Peyer's patch (tissue), 4 donors: ENCODE measurements around the gene KLHL29. TPM values are rescaled to one million over a fixed set of nuclear protein-coding genes. Genes with fewer than 3 reads are reported as not detected.
"Not testable (repeated sequence)": the region's sequence is repeated elsewhere in the genome, so short reads cannot be mapped to it uniquely, and the experiment has no call there.

Experiments used
- DNase-seq, 3 donors: peaks; one replicate each; pipeline ENCODE4 v3.0.0-alpha.2; 2017 to 2019
- H3K27ac ChIP-seq, 4 donors: fragments of 200-600 bp; sonication (generic); one replicate each; pipeline ENCODE4 v1.5.1; 2016 to 2019
- H3K27me3 ChIP-seq, 2 donors: fragments of 200-600 bp; sonication (generic); one replicate each; pipeline ENCODE4 v1.5.1; 2019
- H3K36me3 ChIP-seq, 3 donors: fragments of 200-600 bp; sonication (generic); one replicate each; pipeline ENCODE4 v1.5.1; 2016 to 2019
- H3K4me1 ChIP-seq, 4 donors: fragments of 200-600 bp; sonication (generic); one replicate each; pipeline ENCODE4 v1.5.1; 2016 to 2019
- H3K4me3 ChIP-seq, 4 donors: fragments of 200-600 bp; sonication (generic); 1 replicate in 3 of 4; 2 replicates in 1 of 4; pipeline ENCODE4 v1.5.1; 2016 to 2019; ENCODE audit warnings: mild to moderate bottlenecking in 1 of 4
- H3K9me3 ChIP-seq, 4 donors: fragments of 200-600 bp; sonication (generic); one replicate each; pipeline ENCODE4 v1.5.1; 2016 to 2019; ENCODE audit warnings: mild to moderate bottlenecking in 1 of 4
- CTCF ChIP-seq, 6 experiments: fragments of 450-650 bp in 4 of 6; fragments of 200-600 bp in 2 of 6; sonication (generic) in 1 of 6; IDR thresholded peaks; one replicate each; pipeline ENCODE4 v1.5.1; 2017 to 2019; ENCODE audit warnings: antibody characterized with exemption in 6 of 6, mild to moderate bottlenecking in 3 of 6, moderate library complexity in 1 of 6
- POLR2A ChIP-seq, 2 donors: fragments of 450-650 bp; IDR thresholded peaks; one replicate each; pipeline ENCODE4 v1.5.1; 2017; ENCODE audit warnings: antibody characterized with exemption in 2 of 2, mild to moderate bottlenecking in 2 of 2, moderate library complexity in 2 of 2
- total RNA-seq, 4 donors: library from RNA; depleted of rRNA; stranded (reverse); fragments of >200 nt; gene quantifications; one replicate each; pipeline ENCODE4 v1.1.0, GENCODE V29; 2016

KLHL29 gene
- total RNA-seq, 4 donors from 2014 or later = 1.1 to 18.2 (median 5.0) TPM

GRCh38 chr2:23722255-23722654 is 337.3 kb downstream of the KLHL29 start:
- Histone ChIP-seq H3K36me3 (peaks cover 0 to 11% (median 0%) of the 10 kb centered on the region in 3 donors), H3K27ac (no peak overlapping the region), H3K4me1 (peaks cover 0 to 6% (median 0%) of the 10 kb centered on the region in 4 donors), H3K27me3 (no peaks in the 10 kb centered on the region), H3K4me3 (no peak overlapping the region), H3K9me3 (peaks cover 0 to 15% (median 0%) of the 10 kb centered on the region in 4 donors)
- TF ChIP-seq POLR2A (IDR thresholded peaks at IDR 0.05) (no peak), CTCF (IDR thresholded peaks at IDR 0.05) (no peak)
- DNase-seq = no peak

- peaks cover 0 to 15% (median 0%) of the 10 kb centered on the region in 4 donors for H3K9me3 ChIP-seq
- not testable (repeated sequence) for H3K27ac ChIP-seq, H3K4me1 ChIP-seq, DNase-seq, H3K27me3 ChIP-seq, H3K4me3 ChIP-seq
- peaks cover 0 to 11% (median 0%) of the 10 kb centered on the region in 3 donors for H3K36me3 ChIP-seq
Observed at GRCh38 chr2:23723029-23723428, 338.1 kb downstream of the KLHL29 start.

- Histone ChIP-seq H3K4me3 (no peak overlapping the region), H3K27me3 (no peaks in the 10 kb centered on the region), H3K4me1 (no peaks in the 10 kb centered on the region), H3K9me3 (no peaks in the 10 kb centered on the region), H3K36me3 (peaks cover 0 to 11% (median 0%) of the 10 kb centered on the region in 3 donors), H3K27ac (no peak overlapping the region)
- DNase-seq = no peak
- TF ChIP-seq POLR2A (IDR thresholded peaks at IDR 0.05) (no peak), CTCF (IDR thresholded peaks at IDR 0.05) (no peak)
Observed at GRCh38 chr2:23734416-23734815, 349.4 kb downstream of the KLHL29 start.

GRCh38 chr2:23736783-23737182 is 351.8 kb downstream of the KLHL29 start:
- not testable (repeated sequence) for H3K27ac ChIP-seq, H3K4me3 ChIP-seq, DNase-seq, H3K27me3 ChIP-seq, H3K9me3 ChIP-seq, H3K4me1 ChIP-seq
- H3K36me3 ChIP-seq = peaks cover 0 to 11% (median 0%) of the 10 kb centered on the region in 3 donors

GRCh38 chr2:23745068-23745725 is 360.2 kb downstream of the KLHL29 start:
- Histone ChIP-seq H3K4me1 (no peaks in the 10 kb centered on the region), H3K36me3 (no peaks in the 10 kb centered on the region), H3K9me3 (no peaks in the 10 kb centered on the region), H3K27me3 (no peaks in the 10 kb centered on the region), H3K4me3 (no peak overlapping the region), H3K27ac (no peak overlapping the region)
- TF ChIP-seq CTCF (IDR thresholded peaks at IDR 0.05) = no peak
- TF ChIP-seq POLR2A (IDR thresholded peaks at IDR 0.05) = no peak
- no peak for DNase-seq

GRCh38 chr2:23745726-23746105 is 360.7 kb downstream of the KLHL29 start:
- H3K4me3 ChIP-seq = no peak overlapping the region
- no peaks in the 10 kb centered on the region for H3K36me3 ChIP-seq
- TF ChIP-seq POLR2A (IDR thresholded peaks at IDR 0.05) (no peak), CTCF (IDR thresholded peaks at IDR 0.05) (no peak)
- no peak overlapping the region for H3K27ac ChIP-seq
- H3K9me3 ChIP-seq = no peaks in the 10 kb centered on the region
- no peaks in the 10 kb centered on the region for H3K27me3 ChIP-seq
- no peak for DNase-seq
- no peaks in the 10 kb centered on the region for H3K4me1 ChIP-seq
